Activated T-cell treated with anti-CD3 and anti-CD28 coated beads, Interleukin-2, amount 50 U/mL, for 1 hour (primary cell): ENCODE results near the gene FAM53B.

Source experiments
- DNase-seq: peaks from one replicate; pipeline ENCODE4 v3.0.0-alpha.2; 2020

Gene FAM53B

GRCh38 chr10:124741922-124742412 is 2.2 kb downstream of the FAM53B start:
- peak; percentile 35 for DNase-seq

- DNase-seq, result peak; percentile 79
These were observed 2.8 kb downstream of the FAM53B start for GRCh38 chr10:124741281-124741921.

- DNase-seq, result no peak
These were observed 3.6 kb downstream of the FAM53B start for GRCh38 chr10:124740369-124741280.

- no peak for DNase-seq
These were observed 4.2 kb downstream of the FAM53B start for GRCh38 chr10:124739986-124740368.

GRCh38 chr10:124739119-124739921 is 4.9 kb downstream of the FAM53B start:
- no peak for DNase-seq

GRCh38 chr10:124738441-124738840 is 5.7 kb downstream of the FAM53B start:
- DNase-seq, result no peak

- no peak for DNase-seq
These were observed 6.5 kb downstream of the FAM53B start for GRCh38 chr10:124737708-124738107.

GRCh38 chr10:124737221-124737620 is 7.0 kb downstream of the FAM53B start:
- DNase-seq, result no peak

- no peak for DNase-seq
These were observed 7.6 kb downstream of the FAM53B start for GRCh38 chr10:124736491-124737136.

- no peak for DNase-seq
These were observed 8.5 kb downstream of the FAM53B start for GRCh38 chr10:124735491-124736286.

GRCh38 chr10:124734311-124735166 is 9.6 kb downstream of the FAM53B start:
- DNase-seq, result no peak

- DNase-seq, result no peak
These were observed 10.5 kb downstream of the FAM53B start for GRCh38 chr10:124733571-124734245.

- peak; percentile 58 for DNase-seq
These were observed 11.1 kb downstream of the FAM53B start for GRCh38 chr10:124732931-124733570.

- no peak for DNase-seq
These were observed 12.6 kb downstream of the FAM53B start for GRCh38 chr10:124731551-124731950.

GRCh38 chr10:124730790-124731189 is 13.4 kb downstream of the FAM53B start:
- DNase-seq, result no peak

- DNase-seq, result no peak
These were observed 15.1 kb downstream of the FAM53B start for GRCh38 chr10:124728830-124729661.

- DNase-seq, result peak; percentile 22
These were observed 15.9 kb downstream of the FAM53B start for GRCh38 chr10:124728071-124728829.
